Gastrocnemius medialis (tissue), 4 donors: ENCODE results near the gene KRT15.

Source experiments
- POLR2A ChIP-seq, 2 donors: fragments of 450-650 bp; IDR thresholded peaks; one replicate each; pipeline ENCODE4 v1.6.1; 2017; ENCODE audit warnings: antibody characterized with exemption in 2 of 2, mild to moderate bottlenecking in 2 of 2, moderate library complexity in 2 of 2
- TF ChIP-seq, protein P1 (sequence below), 5 experiments: fragments of 450-650 bp in 3 of 5; fragments of 200-600 bp in 2 of 5; sonication (generic) in 2 of 5; IDR thresholded peaks in 4 of 5; conservative IDR thresholded peaks in 1 of 5; 1 replicate in 4 of 5; 2 replicates in 1 of 5; pipeline ENCODE4 v1.5.1; 2016 to 2019; ENCODE audit warnings: antibody characterized with exemption in 5 of 5, mild to moderate bottlenecking in 3 of 5, moderate library complexity in 3 of 5

DNA sequence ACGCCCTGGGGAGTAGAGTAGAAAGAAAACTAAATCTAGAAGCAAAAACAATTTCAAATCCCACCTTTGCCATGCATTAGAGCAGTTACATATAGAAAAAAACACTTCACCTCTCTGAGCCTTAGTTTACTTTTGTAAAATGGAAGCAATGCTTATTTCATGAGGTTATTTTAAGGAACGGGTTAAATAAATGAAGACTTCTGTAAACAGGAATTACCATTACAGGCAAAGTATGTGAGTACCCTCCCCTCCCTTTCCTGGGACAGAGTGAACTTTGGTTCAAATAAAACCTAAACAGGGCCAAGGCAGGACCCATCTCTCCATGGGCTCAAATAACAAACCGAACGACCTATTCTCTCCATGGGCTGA lies 4.5 kb upstream of the KRT15 start:
- TF ChIP-seq, protein P1, sequence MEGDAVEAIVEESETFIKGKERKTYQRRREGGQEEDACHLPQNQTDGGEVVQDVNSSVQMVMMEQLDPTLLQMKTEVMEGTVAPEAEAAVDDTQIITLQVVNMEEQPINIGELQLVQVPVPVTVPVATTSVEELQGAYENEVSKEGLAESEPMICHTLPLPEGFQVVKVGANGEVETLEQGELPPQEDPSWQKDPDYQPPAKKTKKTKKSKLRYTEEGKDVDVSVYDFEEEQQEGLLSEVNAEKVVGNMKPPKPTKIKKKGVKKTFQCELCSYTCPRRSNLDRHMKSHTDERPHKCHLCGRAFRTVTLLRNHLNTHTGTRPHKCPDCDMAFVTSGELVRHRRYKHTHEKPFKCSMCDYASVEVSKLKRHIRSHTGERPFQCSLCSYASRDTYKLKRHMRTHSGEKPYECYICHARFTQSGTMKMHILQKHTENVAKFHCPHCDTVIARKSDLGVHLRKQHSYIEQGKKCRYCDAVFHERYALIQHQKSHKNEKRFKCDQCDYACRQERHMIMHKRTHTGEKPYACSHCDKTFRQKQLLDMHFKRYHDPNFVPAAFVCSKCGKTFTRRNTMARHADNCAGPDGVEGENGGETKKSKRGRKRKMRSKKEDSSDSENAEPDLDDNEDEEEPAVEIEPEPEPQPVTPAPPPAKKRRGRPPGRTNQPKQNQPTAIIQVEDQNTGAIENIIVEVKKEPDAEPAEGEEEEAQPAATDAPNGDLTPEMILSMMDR (IDR thresholded peaks at IDR 0.05 in 4 of 5, conservative IDR thresholded peaks at IDR 0.05 in 1 of 5) = no peak
- TF ChIP-seq POLR2A (IDR thresholded peaks at IDR 0.05) = no peak
